HCT116 (cell line): ENCODE measurements around the gene EFL1. TPM values are rescaled to one million over a fixed set of nuclear protein-coding genes. Genes with fewer than 3 reads are reported as not detected.

ENCODE experiments used
- ATAC-seq: fragments of 200-7000 bp; cut with Tn5 transposase; 2 replicates; pipeline ENCODE4 v1.9.1; 2020; ENCODE audit warnings: mild to moderate bottlenecking, moderate library complexity
- BruUV-seq: library from RNA; stranded (reverse); fragments of 400-500 nt; replicated peaks from 2 replicates; lab custom pipeline; 2021; lab: Mats Ljungman, UMichigan
- CTCF ChIA-PET: fragments of 300-600 bp; sonication (Branson Sonifier 250); formaldehyde crosslinking; loops from one replicate; lab custom pipeline; 2021; ENCODE audit warnings: antibody characterized with exemption; lab: Charles Lee
- POLR2A ChIA-PET: fragments of 300-600, 350-600 bp; sonication (Branson Sonifier 250); formaldehyde crosslinking; loops from one replicate; lab custom pipeline; 2021; ENCODE audit warnings: antibody characterized with exemption; lab: Charles Lee
- RAD21 ChIA-PET, 2 experiments: fragments of 300-600 bp; sonication (Branson Sonifier 250); formaldehyde crosslinking; loops; one replicate each; lab custom pipeline; 2023; ENCODE audit warnings: low total read pairs in 2 of 2; ENCODE audit not compliant: uncharacterized antibody in 2 of 2, unreplicated experiment in 2 of 2, low non-redundant PET in 1 of 2; lab: Charles Lee
- DNase-seq: peaks from one replicate; pipeline ENCODE4 v3.0.0-alpha.2; 2010; ENCODE audit warnings: low read depth, low spot score
- H2AFZ ChIP-seq: fragments of 200-600 bp; shearing (Covaris generic), sonication (generic); 2 replicates; pipeline ENCODE4 v1.6.1; 2017; ENCODE audit warnings: low read depth, mixed run types, mixed read lengths, antibody characterized with exemption, low read length; ENCODE audit not compliant: poor library complexity, severe bottlenecking
- H3K27ac ChIP-seq: 2 replicates; pipeline ENCODE4 v1.5.1; 2012; ENCODE audit warnings: low read depth, low read length
- H3K27me3 ChIP-seq: fragments of 200-600 bp; sonication (generic); 2 replicates; pipeline ENCODE4 v1.6.1; 2016; ENCODE audit warnings: mixed run types, low read length, mixed read lengths; ENCODE audit not compliant: insufficient read depth
- H3K36me3 ChIP-seq, 2 experiments: fragments of 200-500 bp in 1 of 2; fragments of 200-600 bp in 1 of 2; sonication (Bioruptor generic) in 1 of 2; sonication (generic) in 1 of 2; 2 replicates each; pipeline versions ENCODE4 v1.5.1 to v1.6.1; 2014 to 2016; ENCODE audit warnings: low read length in 2 of 2, inconsistent platforms in 1 of 2, mixed read lengths in 1 of 2, mixed run types in 1 of 2; ENCODE audit not compliant: insufficient read depth in 2 of 2, control insufficient read depth in 1 of 2
- H3K4me1 ChIP-seq, 2 experiments: fragments of 200-600 bp in 1 of 2; sonication (generic) in 1 of 2; 2 replicates each; pipeline versions ENCODE4 v1.5.1 to v1.6.1; 2012 to 2017; ENCODE audit warnings: low read length in 2 of 2, inconsistent platforms in 1 of 2, mild to moderate bottlenecking in 1 of 2, mixed read lengths in 1 of 2, mixed run types in 1 of 2, moderate library complexity in 1 of 2; ENCODE audit not compliant: insufficient read depth in 2 of 2, control insufficient read depth in 1 of 2
- H3K4me2 ChIP-seq: fragments of 200-600 bp; sonication (generic); 2 replicates; pipeline ENCODE4 v1.6.1; 2017; ENCODE audit warnings: mixed run types, low read length, mixed read lengths
- H3K4me3 ChIP-seq, 2 experiments: fragments of 200-600 bp in 1 of 2; sonication (generic) in 1 of 2; replicated peaks in 1 of 2; 2 replicates each; pipeline ENCODE4 v1.5.1; 2011 to 2016; ENCODE audit warnings: low read length in 2 of 2, control low read depth in 1 of 2, low read depth in 1 of 2, mild to moderate bottlenecking in 1 of 2, mixed read lengths in 1 of 2, mixed run types in 1 of 2
- H3K79me2 ChIP-seq: fragments of 200-600 bp; sonication (generic); 2 replicates; pipeline ENCODE4 v1.6.1; 2017; ENCODE audit warnings: mild to moderate bottlenecking, mixed run types, low read length, moderate library complexity, mixed read lengths; ENCODE audit not compliant: insufficient read depth
- H3K9ac ChIP-seq: fragments of 200-600 bp; sonication (generic); 2 replicates; pipeline ENCODE4 v1.6.1; 2016; ENCODE audit warnings: low read length, mixed read lengths
- H3K9me2 ChIP-seq: fragments of 200-600 bp; sonication (generic), shearing (Covaris generic); 2 replicates; pipeline ENCODE4 v1.6.1; 2017; ENCODE audit warnings: mixed run types, mild to moderate bottlenecking, moderate library complexity; ENCODE audit not compliant: insufficient read depth
- H3K9me3 ChIP-seq, 2 experiments: fragments of 200-500 bp in 1 of 2; fragments of 200-600 bp in 1 of 2; sonication (Bioruptor generic) in 1 of 2; sonication (generic) in 1 of 2; 2 replicates each; pipeline ENCODE4 v1.6.1; 2014 to 2017; ENCODE audit warnings: low read length in 2 of 2, mixed read lengths in 2 of 2, inconsistent platforms in 1 of 2, low read depth in 1 of 2, mild to moderate bottlenecking in 1 of 2, mixed run types in 1 of 2, moderate library complexity in 1 of 2; ENCODE audit not compliant: control insufficient read depth in 1 of 2, insufficient read depth in 1 of 2
- H4K20me1 ChIP-seq: fragments of 200-600 bp; sonication (generic), shearing (Covaris generic); 2 replicates; pipeline ENCODE4 v1.6.1; 2017; ENCODE audit warnings: mixed run types, mild to moderate bottlenecking, moderate library complexity; ENCODE audit not compliant: insufficient read depth
- ATF3 ChIP-seq: IDR thresholded peaks from 2 replicates; pipeline ENCODE4 v1.6.1; 2012
- CTCF ChIP-seq, 3 experiments: fragments of 200-600 bp in 1 of 3; sonication (generic) in 1 of 3; IDR thresholded peaks in 2 of 3; conservative IDR thresholded peaks in 1 of 3; 2 replicates each; pipeline ENCODE4 v1.5.1; 2012 to 2017; ENCODE audit warnings: low read depth in 2 of 3, low read length in 2 of 3, antibody characterized with exemption in 1 of 3, borderline replicate concordance in 1 of 3, control low read depth in 1 of 3, mild to moderate bottlenecking in 1 of 3, mixed read lengths in 1 of 3, mixed run types in 1 of 3, moderate library complexity in 1 of 3; ENCODE audit not compliant: insufficient read depth in 1 of 3
- POLR2AphosphoS5 ChIP-seq: IDR thresholded peaks from 2 replicates; pipeline ENCODE4 v1.6.1; 2011; ENCODE audit warnings: mild to moderate bottlenecking, low read depth, low read length, moderate library complexity
- RAD21 ChIP-seq: IDR thresholded peaks from 2 replicates; pipeline ENCODE4 v1.6.1; 2012; ENCODE audit warnings: low read depth, mild to moderate bottlenecking
- SRF ChIP-seq: IDR thresholded peaks from 2 replicates; pipeline ENCODE4 v1.6.1; 2012; ENCODE audit warnings: low read depth
- TCF7L2 ChIP-seq: IDR thresholded peaks from 2 replicates; pipeline ENCODE4 v1.7.0; 2011; ENCODE audit warnings: borderline replicate concordance, inconsistent platforms; ENCODE audit not compliant: insufficient read depth, insufficient read length; ENCODE audit errors: extremely low read depth
- YY1 ChIP-seq: IDR thresholded peaks from 2 replicates; pipeline ENCODE4 v1.6.1; 2011; ENCODE audit warnings: low read length, low read depth, moderate library complexity, mild to moderate bottlenecking; ENCODE audit not compliant: insufficient replicate concordance; ENCODE audit errors: extremely low read depth
- intact Hi-C: fragments of 100-400 bp; cut with micrococcal nuclease; formaldehyde crosslinking; loops from 2 replicates; pipeline ENCODE4 v1.10.0; 2022
- total RNA-seq: library from RNA; stranded (reverse); gene quantifications from one replicate; pipeline ENCODE4 v1.2.1, GENCODE V29; 2021; ENCODE audit not compliant: unreplicated experiment

Gene EFL1
- total RNA-seq, 1 experiment from 2014 or later: 12.7 TPM

GRCh38 chr15:82086243-82086995, 176.1 kb downstream of the EFL1 start:
- no peak overlapping the region for H3K27ac ChIP-seq
- H3K4me1 ChIP-seq: no peaks in the 10 kb centered on the region
- TF ChIP-seq YY1: no peak
- no peak for TF ChIP-seq TCF7L2
- TF ChIP-seq POLR2AphosphoS5: no peak
- no peak for TF ChIP-seq SRF
- intact Hi-C loops: no loop called here
- H2AFZ ChIP-seq: no peak overlapping the region
- H3K36me3 ChIP-seq: no peaks in the 10 kb centered on the region
- H3K9ac ChIP-seq: no peak overlapping the region
- POLR2A ChIA-PET: no interaction called here
- DNase-seq (no peak), ATAC-seq (no peak)
- CTCF ChIA-PET: no interaction called here
- H3K9me2 ChIP-seq: no peaks in the 10 kb centered on the region
- RAD21 ChIA-PET: no interaction called here
- no peaks in the 10 kb centered on the region for H3K27me3 ChIP-seq
- H3K4me2 ChIP-seq: no peak overlapping the region
- H3K9me3 ChIP-seq: no peaks in the 10 kb centered on the region
- H4K20me1 ChIP-seq: no peaks in the 10 kb centered on the region
- no peak overlapping the region for H3K4me3 ChIP-seq
- no TSS peak for BruUV-seq
- no peaks in the 10 kb centered on the region for H3K79me2 ChIP-seq

- intact Hi-C loops: no loop called here
- no peaks in the 10 kb centered on the region for H4K20me1 ChIP-seq
- ChIA-PET CTCF (no interaction called here), RAD21 (no interaction called here), POLR2A (no interaction called here)
- H2AFZ ChIP-seq: no peak overlapping the region
- H3K4me1 ChIP-seq: no peaks in the 10 kb centered on the region
- TF ChIP-seq RAD21 (peak; percentile 42), ATF3 (no peak), CTCF (IDR thresholded peaks at IDR 0.05 in 2 of 3, conservative IDR thresholded peaks at IDR 0.05 in 1 of 3; ENCODE audit: borderline replicate concordance in 1 of 3, insufficient read depth in 1 of 3, low read depth in 2 of 3, low read length in 2 of 3) (peak; percentile 13 to 51 (median 31); a peak in 2 of 6 replicates)
- no peaks in the 10 kb centered on the region for H3K9me3 ChIP-seq
- no peak overlapping the region for H3K27ac ChIP-seq
- no peaks in the 10 kb centered on the region for H3K79me2 ChIP-seq
- no peaks in the 10 kb centered on the region for H3K27me3 ChIP-seq
- no peaks in the 10 kb centered on the region for H3K36me3 ChIP-seq
- no peak overlapping the region for H3K4me2 ChIP-seq
- ATAC-seq (peak; percentile 49; the same call in 1 of the 2 replicates), DNase-seq (no peak)
- H3K9me2 ChIP-seq: no peaks in the 10 kb centered on the region
- no TSS peak for BruUV-seq
- no peak overlapping the region for H3K4me3 ChIP-seq
- no peak overlapping the region for H3K9ac ChIP-seq
Measured at GRCh38 chr15:82081914-82082762, 180.4 kb downstream of the EFL1 start.
